Naive thymus-derived CD8-positive, alpha-beta T cell (primary cell): ENCODE results near the gene RRP9. TPM values are rescaled to one million over a fixed set of nuclear protein-coding genes. Genes with fewer than 3 reads are reported as not detected.
A peak's percentile ranks its signal among the peaks of the same experiment; 100 is the strongest.

ENCODE experiments used
- ATAC-seq, 2 donors: fragments of 150-1000 bp; cut with Tn5 transposase in 1 of 2; sonication (Bioruptor Pico), chemical (Tn5 transposase) in 1 of 2; 1 replicate in 1 of 2; 2 replicates in 1 of 2; pipeline ENCODE4 v1.10.0; 2021; ENCODE audit warnings: mild to moderate bottlenecking in 2 of 2, moderate library complexity in 2 of 2
- POLR2A ChIA-PET: fragments of 350-600 bp; sonication (Branson Sonifier 250); formaldehyde crosslinking; loops from one replicate; lab custom pipeline; 2021; ENCODE audit warnings: antibody characterized with exemption; lab: Charles Lee
- DNase-seq, 10 donors: peaks; one replicate each; pipeline versions ENCODE4 v3.0.0 to v3.0.0-alpha.2; 2020 to 2022
- H3K27ac Mint-ChIP-seq, 10 donors: one replicate each; pipeline ENCODE4 v1.8.0; 2020 to 2022; ENCODE audit warnings: mild to moderate bottlenecking in 10 of 10, mixed read lengths in 10 of 10, moderate library complexity in 4 of 10, inconsistent platforms in 1 of 10
- H3K27me3 Mint-ChIP-seq, 5 donors: one replicate each; pipeline ENCODE4 v1.8.0; 2021 to 2022; ENCODE audit warnings: mixed read lengths in 5 of 5
- H3K36me3 Mint-ChIP-seq, 3 donors: one replicate each; pipeline ENCODE4 v1.8.0; 2020 to 2022; ENCODE audit warnings: mixed read lengths in 3 of 3, mild to moderate bottlenecking in 2 of 3, inconsistent platforms in 1 of 3
- H3K4me1 Mint-ChIP-seq, 4 donors: one replicate each; pipeline ENCODE4 v1.8.0; 2021 to 2022; ENCODE audit warnings: mixed read lengths in 4 of 4
- H3K4me3 Mint-ChIP-seq, 10 donors: one replicate each; pipeline ENCODE4 v1.8.0; 2020 to 2022; ENCODE audit warnings: mild to moderate bottlenecking in 10 of 10, mixed read lengths in 10 of 10, moderate library complexity in 6 of 10, inconsistent platforms in 1 of 10
- H3K9me3 Mint-ChIP-seq, 9 donors: one replicate each; pipeline ENCODE4 v1.8.0; 2020 to 2022; ENCODE audit warnings: mixed read lengths in 9 of 9, mild to moderate bottlenecking in 3 of 9, inconsistent platforms in 1 of 9, moderate library complexity in 1 of 9
- polyA plus RNA-seq, 3 donors: library from polyadenylated mRNA; unstranded; fragments of 300-500 nt; fragmentation: Illumina TruSeq; gene quantifications; one replicate each; pipeline ENCODE4 v1.2.3, GENCODE V29; 2021
- total RNA-seq, 8 experiments: library from RNA in 2 of 8; stranded (reverse) in 2 of 8; gene quantifications; one replicate each; pipeline ENCODE4 v1.2.3 and lab custom pipeline; 2021 to 2026

The RRP9 gene
- total and polyA plus RNA-seq, 5 experiments from 2014 or later = 15.9 to 29.6 (median 18.1) TPM

GRCh38 chr3:51942603-51943450 is 1.1 kb upstream of the RRP9 start:
- DNase-seq = peak in 6 of 10 donors; percentile 30 to 51 (median 39)
- peaks cover 16 to 42% (median 39%) of the 10 kb centered on the region in 4 donors for H3K4me1 Mint-ChIP-seq
- no peak for ATAC-seq
- peak overlapping the region; percentile 76 to 95 (median 91) for H3K27ac Mint-ChIP-seq
- no peaks in the 10 kb centered on the region for H3K27me3 Mint-ChIP-seq
- no peaks in the 10 kb centered on the region for H3K9me3 Mint-ChIP-seq
- H3K36me3 Mint-ChIP-seq = peaks cover 0 to 14% (median 4%) of the 10 kb centered on the region in 3 donors
- H3K4me3 Mint-ChIP-seq = peak overlapping the region; percentile 83 to 98 (median 93)
- POLR2A ChIA-PET = interaction anchor here (0.6 to 3.7 kb wide), 15 partner anchors 10 to 114 kb away, joined by 3 to 42 read pairs (median 4); partner anchors contain the start of genes ABHD14A, ABHD14B, DUSP7 and PCBP4

- peak overlapping the region; percentile 83 to 98 (median 93) for H3K4me3 Mint-ChIP-seq
- no peak for DNase-seq
- POLR2A ChIA-PET = interaction anchor here (0.8 to 3.7 kb wide), 11 partner anchors 9 to 550 kb away, joined by 3 to 42 read pairs (median 4); partner anchors contain the start of genes ABHD14A, ABHD14B, DUSP7 and PCBP4
These were observed 274 bp downstream of the RRP9 start for GRCh38 chr3:51941463-51941797.

GRCh38 chr3:51940648-51941462 is 849 bp downstream of the RRP9 start:
- peak overlapping the region; percentile 83 to 98 (median 93) for H3K4me3 Mint-ChIP-seq
- H3K9me3 Mint-ChIP-seq = no peaks in the 10 kb centered on the region
- peak overlapping the region; percentile 61 to 93 (median 79) for H3K27ac Mint-ChIP-seq
- no peaks in the 10 kb centered on the region for H3K27me3 Mint-ChIP-seq
- peaks cover 16 to 47% (median 41%) of the 10 kb centered on the region in 4 donors for H3K4me1 Mint-ChIP-seq
- DNase-seq (no peak), ATAC-seq (no peak)
- peaks cover 0 to 33% (median 4%) of the 10 kb centered on the region in 3 donors for H3K36me3 Mint-ChIP-seq
- POLR2A ChIA-PET = interaction anchor here (1.2 to 3.7 kb wide), 8 partner anchors 8 to 214 kb away, joined by 3 to 42 read pairs (median 4); partner anchors contain the start of genes ABHD14A, ABHD14B, POC1A and RPL29

More at GRCh38 chr3:51941463-51941797, 274 bp downstream of the RRP9 start:
- H3K4me1 Mint-ChIP-seq = peaks cover 16 to 47% (median 41%) of the 10 kb centered on the region in 4 donors
- peaks cover 0 to 28% (median 4%) of the 10 kb centered on the region in 3 donors for H3K36me3 Mint-ChIP-seq
- no peak for ATAC-seq
- H3K27ac Mint-ChIP-seq = peak overlapping the region in 9 of 10 donors; percentile 61 to 95 (median 82)
- no peaks in the 10 kb centered on the region for H3K9me3 Mint-ChIP-seq
- no peaks in the 10 kb centered on the region for H3K27me3 Mint-ChIP-seq

- Mint-ChIP-seq H3K36me3 (peaks cover 0 to 52% (median 4%) of the 10 kb centered on the region in 3 donors), H3K4me1 (peaks cover 16 to 47% (median 40%) of the 10 kb centered on the region in 4 donors), H3K27ac (peak overlapping the region in 5 of 10 donors; percentile 0 to 68 (median 5)), H3K27me3 (no peaks in the 10 kb centered on the region), H3K4me3 (peak overlapping the region in 2 of 10 donors; percentile 18 to 59), H3K9me3 (no peaks in the 10 kb centered on the region)
- DNase-seq (no peak), ATAC-seq (no peak)
- POLR2A ChIA-PET = no interaction called here
These were observed 2.8 kb downstream of the RRP9 start for GRCh38 chr3:51938780-51939425.

- POLR2A ChIA-PET = no interaction called here
- H3K27me3 Mint-ChIP-seq = no peaks in the 10 kb centered on the region
- no peaks in the 10 kb centered on the region for H3K9me3 Mint-ChIP-seq
- DNase-seq (peak in 1 of 10 donors; percentile 14), ATAC-seq (no peak)
- no peak overlapping the region for H3K4me3 Mint-ChIP-seq
- H3K4me1 Mint-ChIP-seq = peaks cover 14 to 43% (median 36%) of the 10 kb centered on the region in 4 donors
- peak overlapping the region in 2 of 10 donors; percentile 29 to 71 for H3K27ac Mint-ChIP-seq
- peaks cover 0 to 61% (median 4%) of the 10 kb centered on the region in 3 donors for H3K36me3 Mint-ChIP-seq
These were observed 3.9 kb downstream of the RRP9 start for GRCh38 chr3:51937611-51938450.

- no peak overlapping the region for H3K27ac Mint-ChIP-seq
- no peak overlapping the region for H3K4me3 Mint-ChIP-seq
- POLR2A ChIA-PET = no interaction called here
- ATAC-seq (no peak), DNase-seq (peak in 1 of 10 donors; percentile 11)
- peaks cover 0 to 63% (median 4%) of the 10 kb centered on the region in 3 donors for H3K36me3 Mint-ChIP-seq
- H3K4me1 Mint-ChIP-seq = peaks cover 12 to 36% (median 28%) of the 10 kb centered on the region in 4 donors
- H3K9me3 Mint-ChIP-seq = no peaks in the 10 kb centered on the region
- no peaks in the 10 kb centered on the region for H3K27me3 Mint-ChIP-seq
These were observed 4.7 kb downstream of the RRP9 start for GRCh38 chr3:51937014-51937413.

GRCh38 chr3:51935886-51936755 is 5.6 kb downstream of the RRP9 start:
- Mint-ChIP-seq H3K4me1 (peaks cover 7 to 28% (median 23%) of the 10 kb centered on the region in 4 donors), H3K27me3 (no peaks in the 10 kb centered on the region), H3K36me3 (peaks cover 0 to 63% (median 4%) of the 10 kb centered on the region in 3 donors), H3K4me3 (no peak overlapping the region), H3K27ac (no peak overlapping the region), H3K9me3 (no peaks in the 10 kb centered on the region)
- peak in 1 of 10 donors; percentile 14 for DNase-seq
- ATAC-seq = no peak
- POLR2A ChIA-PET = no interaction called here

GRCh38 chr3:51934991-51935885 is 6.5 kb downstream of the RRP9 start:
- Mint-ChIP-seq H3K4me1 (peaks cover 1 to 19% (median 14%) of the 10 kb centered on the region in 4 donors), H3K36me3 (peaks cover 0 to 65% (median 4%) of the 10 kb centered on the region in 3 donors), H3K4me3 (peak overlapping the region in 1 of 10 donors; percentile 20), H3K9me3 (no peaks in the 10 kb centered on the region), H3K27ac (no peak overlapping the region), H3K27me3 (no peaks in the 10 kb centered on the region)
- POLR2A ChIA-PET = interaction anchor here (0.5 kb wide), 1 partner anchor 47 kb away, joined by 3 read pairs; no protein-coding TSS in a partner anchor
- ATAC-seq (no peak), DNase-seq (peak in 1 of 10 donors; percentile 10)

GRCh38 chr3:51934139-51934850 is 7.4 kb downstream of the RRP9 start:
- POLR2A ChIA-PET = interaction anchor here (0.5 kb wide), 1 partner anchor 48 kb away, joined by 3 read pairs; no protein-coding TSS in a partner anchor
- Mint-ChIP-seq H3K4me1 (peaks cover 1 to 15% (median 7%) of the 10 kb centered on the region in 4 donors), H3K36me3 (peaks cover 0 to 62% (median 4%) of the 10 kb centered on the region in 3 donors), H3K4me3 (no peak overlapping the region), H3K27me3 (no peaks in the 10 kb centered on the region), H3K27ac (no peak overlapping the region), H3K9me3 (no peaks in the 10 kb centered on the region)
- ATAC-seq (no peak), DNase-seq (peak in 1 of 10 donors; percentile 9)
